Caco-2 (cell line): ENCODE measurements around the gene PGM2L1. TPM values are rescaled to one million over a fixed set of nuclear protein-coding genes. Genes with fewer than 3 reads are reported as not detected.

Source experiments
- BruUV-seq: library from RNA; stranded (reverse); fragments of 400-500 nt; replicated peaks from 2 replicates; lab custom pipeline; 2021; lab: Mats Ljungman, UMichigan
- CTCF ChIA-PET: fragments of 300-600 bp; sonication (Branson Sonifier 250); formaldehyde crosslinking; loops from one replicate; lab custom pipeline; 2022; ENCODE audit warnings: antibody characterized with exemption; lab: Charles Lee
- POLR2A ChIA-PET: fragments of 300-600 bp; sonication (Branson Sonifier 250); formaldehyde crosslinking; loops from one replicate; lab custom pipeline; 2022; ENCODE audit warnings: antibody characterized with exemption; lab: Charles Lee
- DNase-seq, 2 experiments: peaks; one replicate each; pipeline versions ENCODE4 v3.0.0 to v3.0.0-alpha.2; 2020 to 2022
- H3K27me3 ChIP-seq: replicated peaks from 2 replicates; pipeline ENCODE4 v1.6.0; 2011; ENCODE audit warnings: low read length; ENCODE audit not compliant: control insufficient read depth, insufficient read depth
- H3K36me3 ChIP-seq: 2 replicates; pipeline ENCODE4 v1.5.1; 2011; ENCODE audit warnings: low read length; ENCODE audit not compliant: control insufficient read depth, insufficient read depth
- H3K4me1 ChIP-seq: fragments of 250-450 bp; sonication (Bioruptor Pico); 2 replicates; pipeline ENCODE4 v1.5.1; 2020; ENCODE audit warnings: mild to moderate bottlenecking
- H3K4me3 ChIP-seq: 2 replicates; pipeline ENCODE4 v1.5.1; 2011; ENCODE audit warnings: low read depth, mild to moderate bottlenecking, control low read depth, low read length
- H3K9me3 ChIP-seq: fragments of 250-450 bp; sonication (Bioruptor Pico); 2 replicates; pipeline ENCODE4 v1.5.1; 2020; ENCODE audit warnings: mild to moderate bottlenecking, moderate library complexity
- H3K27ac Mint-ChIP-seq: one replicate; pipeline ENCODE4 v1.8.0; 2022; ENCODE audit warnings: mixed read lengths; ENCODE audit not compliant: unreplicated experiment
- H3K27me3 Mint-ChIP-seq: one replicate; pipeline ENCODE4 v1.8.0; 2022; ENCODE audit warnings: mixed read lengths; ENCODE audit not compliant: insufficient read depth, unreplicated experiment
- H3K36me3 Mint-ChIP-seq: one replicate; pipeline ENCODE4 v1.8.0; 2022; ENCODE audit warnings: mild to moderate bottlenecking, mixed read lengths; ENCODE audit not compliant: insufficient read depth, unreplicated experiment
- H3K4me1 Mint-ChIP-seq: one replicate; pipeline ENCODE4 v1.8.0; 2022; ENCODE audit warnings: low read depth, mixed read lengths; ENCODE audit not compliant: unreplicated experiment
- H3K4me3 Mint-ChIP-seq: one replicate; pipeline ENCODE4 v1.8.0; 2022; ENCODE audit warnings: mild to moderate bottlenecking, moderate library complexity, mixed read lengths; ENCODE audit not compliant: unreplicated experiment
- H3K9me3 Mint-ChIP-seq: one replicate; pipeline ENCODE4 v1.8.0; 2022; ENCODE audit warnings: mixed read lengths; ENCODE audit not compliant: unreplicated experiment
- CTCF ChIP-seq, 2 experiments: fragments of 200-600 bp in 1 of 2; IDR thresholded peaks; 1 replicate in 1 of 2; 2 replicates in 1 of 2; pipeline versions ENCODE4 v1.5.1 to v1.8.0; 2011 to 2022; ENCODE audit warnings: antibody characterized with exemption in 1 of 2, control low read depth in 1 of 2, inconsistent platforms in 1 of 2, low read depth in 1 of 2, low read length in 1 of 2, mild to moderate bottlenecking in 1 of 2, moderate library complexity in 1 of 2; ENCODE audit not compliant: insufficient read depth in 1 of 2, severe bottlenecking in 1 of 2, unreplicated experiment in 1 of 2
- intact Hi-C: fragments of 100-400 bp; cut with micrococcal nuclease; formaldehyde crosslinking; loops from one replicate; pipeline ENCODE4 v1.10.0; 2022; ENCODE audit not compliant: unreplicated experiment
- total RNA-seq: library from RNA; stranded (reverse); gene quantifications from 2 replicates; pipeline ENCODE4 v1.2.3, GENCODE V29; 2022

The PGM2L1 gene
- total RNA-seq, 1 experiment from 2014 or later: 8.0 TPM

- Histone ChIP-seq H3K4me3 (no peak overlapping the region), H3K9me3 (0 out of 2 replicates have a peak, but pooled peaks cover 2% of the 10 kb centered on the region), H3K36me3 (no peaks in the 10 kb centered on the region), H3K4me1 (no peaks in the 10 kb centered on the region), H3K27me3 (no peaks in the 10 kb centered on the region)
- Mint-ChIP-seq H3K9me3 (no peaks in the 10 kb centered on the region), H3K4me3 (no peak overlapping the region), H3K27ac (no peak overlapping the region), H3K27me3 (peaks cover 8% of the 10 kb centered on the region), H3K36me3 (no peaks in the 10 kb centered on the region), H3K4me1 (no peaks in the 10 kb centered on the region)
- intact Hi-C loops: no loop called here
- POLR2A ChIA-PET: no interaction called here
- no TSS peak for BruUV-seq
- CTCF ChIA-PET: interaction anchor here (0.7 kb wide), 1 partner anchor 92 kb away, joined by 4 read pairs; no protein-coding TSS in a partner anchor
- no peak for TF ChIP-seq CTCF (IDR thresholded peaks at IDR 0.05; ENCODE audit: insufficient read depth in 1 of 2, low read depth in 1 of 2, low read length in 1 of 2, severe bottlenecking in 1 of 2, unreplicated experiment in 1 of 2)
- DNase-seq: no peak
Measured at GRCh38 chr11:74288161-74288560, 110.1 kb downstream of the PGM2L1 start.

GRCh38 chr11:74284466-74284865 is 113.8 kb downstream of the PGM2L1 start:
- ChIA-PET CTCF (no interaction called here), POLR2A (no interaction called here)
- no peak for DNase-seq
- Mint-ChIP-seq H3K9me3 (no peaks in the 10 kb centered on the region), H3K27me3 (no peaks in the 10 kb centered on the region), H3K36me3 (no peaks in the 10 kb centered on the region), H3K4me1 (no peaks in the 10 kb centered on the region), H3K27ac (no peak overlapping the region), H3K4me3 (no peak overlapping the region)
- no peak for TF ChIP-seq CTCF (IDR thresholded peaks at IDR 0.05; ENCODE audit: insufficient read depth in 1 of 2, low read depth in 1 of 2, low read length in 1 of 2, severe bottlenecking in 1 of 2, unreplicated experiment in 1 of 2)
- Histone ChIP-seq H3K36me3 (no peaks in the 10 kb centered on the region), H3K4me3 (no peak overlapping the region), H3K9me3 (no peaks in the 10 kb centered on the region), H3K27me3 (no peaks in the 10 kb centered on the region), H3K4me1 (peaks cover under 1% of the 10 kb centered on the region; the same call in 1 of the 2 replicates)
- BruUV-seq: no TSS peak
- intact Hi-C loops: no loop called here

GRCh38 chr11:74283580-74284180 is 114.6 kb downstream of the PGM2L1 start:
- no peaks in the 10 kb centered on the region for H3K36me3 Mint-ChIP-seq
- Histone ChIP-seq H3K27me3 (no peaks in the 10 kb centered on the region), H3K9me3 (no peaks in the 10 kb centered on the region), H3K36me3 (no peaks in the 10 kb centered on the region), H3K4me1 (peaks cover 5% of the 10 kb centered on the region; the same call in 1 of the 2 replicates), H3K4me3 (no peak overlapping the region)
- intact Hi-C loops: no loop called here
- BruUV-seq: no TSS peak
- DNase-seq: no peak
- no peaks in the 10 kb centered on the region for H3K27me3 Mint-ChIP-seq
- H3K4me3 Mint-ChIP-seq: no peak overlapping the region
- H3K4me1 Mint-ChIP-seq: no peaks in the 10 kb centered on the region
- CTCF ChIA-PET: no interaction called here
- H3K9me3 Mint-ChIP-seq: no peaks in the 10 kb centered on the region
- POLR2A ChIA-PET: no interaction called here
- no peak for TF ChIP-seq CTCF (IDR thresholded peaks at IDR 0.05; ENCODE audit: insufficient read depth in 1 of 2, low read depth in 1 of 2, low read length in 1 of 2, severe bottlenecking in 1 of 2, unreplicated experiment in 1 of 2)
- H3K27ac Mint-ChIP-seq: no peak overlapping the region
